Ascending aorta (tissue), 2 donors: ENCODE results near the gene TPX2. TPM values are rescaled to one million over a fixed set of nuclear protein-coding genes. Genes with fewer than 3 reads are reported as not detected.
"Not testable (repeated sequence)": the region's sequence is repeated elsewhere in the genome, so short reads cannot be mapped to it uniquely, and the experiment has no call there.

Experiments
- DNase-seq, 2 donors: peaks; one replicate each; pipeline ENCODE4 v3.0.0-alpha.2; 2019; ENCODE audit warnings: low spot score in 2 of 2
- H3K27ac ChIP-seq, 2 donors: fragments of 200-600 bp; sonication (generic); one replicate each; pipeline ENCODE4 v1.5.1; 2016 to 2017; ENCODE audit warnings: mild to moderate bottlenecking in 1 of 2
- H3K27me3 ChIP-seq: fragments of 200-600 bp; sonication (generic); one replicate; pipeline ENCODE4 v1.5.1; 2017
- H3K36me3 ChIP-seq, 2 donors: fragments of 200-600 bp; sonication (generic); one replicate each; pipeline ENCODE4 v1.5.1; 2016
- H3K4me1 ChIP-seq, 2 donors: fragments of 200-600 bp; sonication (generic); one replicate each; pipeline ENCODE4 v1.5.1; 2016 to 2017; ENCODE audit warnings: mild to moderate bottlenecking in 1 of 2
- H3K4me3 ChIP-seq, 2 donors: fragments of 200-600 bp; sonication (generic); one replicate each; pipeline ENCODE4 v1.5.1; 2016 to 2017; ENCODE audit warnings: mild to moderate bottlenecking in 1 of 2
- H3K9me3 ChIP-seq, 2 donors: fragments of 200-600 bp; sonication (generic); one replicate each; pipeline ENCODE4 v1.5.1; 2016
- intact Hi-C: fragments of 100-400 bp; cut with DNase I; formaldehyde crosslinking; loops from one replicate; pipeline ENCODE4 v1.15.1; 2023
- total RNA-seq: library from RNA; depleted of rRNA; stranded (reverse); fragments of >200 nt; gene quantifications from one replicate; pipeline ENCODE4 v1.1.0, GENCODE V29; 2016
- TF ChIP-seq, protein P1 (sequence below), 3 experiments: fragments of 200-600 bp in 2 of 3; fragments of 450-650 bp in 1 of 3; sonication (generic) in 2 of 3; IDR thresholded peaks; one replicate each; pipeline ENCODE4 v1.5.1; 2016 to 2019; ENCODE audit warnings: antibody characterized with exemption in 3 of 3, mild to moderate bottlenecking in 1 of 3, moderate library complexity in 1 of 3

Gene TPX2
- total RNA-seq, 1 donor from 2014 or later: not detected

DNA sequence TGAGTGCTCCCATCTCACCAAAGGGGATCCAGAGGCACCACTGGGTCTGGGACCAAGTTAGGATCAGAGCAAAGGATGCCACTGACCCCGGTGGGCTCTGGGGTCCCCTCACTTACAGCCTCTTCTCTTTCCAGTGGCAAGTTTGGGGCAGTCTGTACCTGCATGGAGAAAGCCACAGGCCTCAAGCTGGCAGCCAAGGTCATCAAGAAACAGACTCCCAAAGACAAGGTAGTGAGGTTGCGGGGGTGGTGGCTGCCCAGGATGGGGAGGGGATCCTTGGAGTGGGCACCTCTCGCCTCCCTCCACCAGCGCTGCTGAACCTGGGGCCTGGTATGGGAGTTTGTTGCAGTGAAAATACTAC lies 85.0 kb downstream of the TPX2 start:
- DNase-seq: no peak
- Histone ChIP-seq H3K27me3 (no peaks in the 10 kb centered on the region), H3K4me3 (no peak overlapping the region), H3K36me3 (no peaks in the 10 kb centered on the region), H3K4me1 (peaks cover 9 to 25% of the 10 kb centered on the region in 2 donors), H3K27ac (peak overlapping the region; percentile 28 to 79), H3K9me3 (no peaks in the 10 kb centered on the region)
- TF ChIP-seq, protein P1, sequence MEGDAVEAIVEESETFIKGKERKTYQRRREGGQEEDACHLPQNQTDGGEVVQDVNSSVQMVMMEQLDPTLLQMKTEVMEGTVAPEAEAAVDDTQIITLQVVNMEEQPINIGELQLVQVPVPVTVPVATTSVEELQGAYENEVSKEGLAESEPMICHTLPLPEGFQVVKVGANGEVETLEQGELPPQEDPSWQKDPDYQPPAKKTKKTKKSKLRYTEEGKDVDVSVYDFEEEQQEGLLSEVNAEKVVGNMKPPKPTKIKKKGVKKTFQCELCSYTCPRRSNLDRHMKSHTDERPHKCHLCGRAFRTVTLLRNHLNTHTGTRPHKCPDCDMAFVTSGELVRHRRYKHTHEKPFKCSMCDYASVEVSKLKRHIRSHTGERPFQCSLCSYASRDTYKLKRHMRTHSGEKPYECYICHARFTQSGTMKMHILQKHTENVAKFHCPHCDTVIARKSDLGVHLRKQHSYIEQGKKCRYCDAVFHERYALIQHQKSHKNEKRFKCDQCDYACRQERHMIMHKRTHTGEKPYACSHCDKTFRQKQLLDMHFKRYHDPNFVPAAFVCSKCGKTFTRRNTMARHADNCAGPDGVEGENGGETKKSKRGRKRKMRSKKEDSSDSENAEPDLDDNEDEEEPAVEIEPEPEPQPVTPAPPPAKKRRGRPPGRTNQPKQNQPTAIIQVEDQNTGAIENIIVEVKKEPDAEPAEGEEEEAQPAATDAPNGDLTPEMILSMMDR (IDR thresholded peaks at IDR 0.05): no peak
- intact Hi-C loops: loop anchor here (10.0 kb wide), 1 partner anchor 381 kb away; the partner anchor contains the start of genes PLAGL2 and POFUT1

DNA sequence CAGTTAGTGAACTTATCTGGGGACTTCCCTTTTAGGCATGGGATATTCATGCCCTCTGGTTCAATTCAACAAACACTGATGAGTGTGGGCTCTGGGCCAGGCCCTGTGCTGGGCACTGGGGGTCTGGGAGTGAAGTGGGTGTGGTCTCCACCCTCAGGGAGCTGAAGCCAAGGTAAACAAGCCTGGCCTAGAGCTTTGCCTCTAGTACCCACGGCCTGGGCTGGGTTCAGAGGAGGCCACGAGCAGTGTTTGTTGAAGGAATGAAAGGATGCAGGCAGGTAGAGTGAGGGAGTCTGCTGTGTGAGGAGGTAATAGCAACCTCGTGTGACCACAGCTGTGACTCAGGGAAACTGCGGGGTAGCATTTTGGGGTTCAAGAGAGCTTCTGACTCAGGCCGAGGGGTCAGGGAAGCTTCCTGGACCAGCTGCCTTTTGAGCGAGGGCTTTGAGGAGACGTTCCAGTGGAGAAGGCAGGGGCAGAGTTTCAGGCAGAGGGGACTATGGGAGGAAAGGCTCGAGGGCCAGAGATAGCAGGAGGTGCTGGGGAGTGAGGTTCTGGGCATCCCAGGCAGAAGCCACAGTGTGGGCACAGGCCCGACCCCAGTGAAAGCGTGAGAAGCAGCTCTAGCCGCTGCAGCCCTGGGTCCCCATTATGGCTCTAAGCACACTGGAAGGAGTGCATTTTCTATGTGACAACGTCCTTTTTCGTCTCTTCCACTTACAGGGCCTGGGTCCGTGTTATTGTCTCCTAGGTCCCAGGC lies 85.6 kb downstream of the TPX2 start:
- DNase-seq: no peak
- intact Hi-C loops: loop anchor here (10.0 kb wide), 1 partner anchor 380 kb away; the partner anchor contains the start of genes PLAGL2 and POFUT1
- Histone ChIP-seq H3K9me3 (no peaks in the 10 kb centered on the region), H3K4me3 (no peak overlapping the region), H3K27ac (peak overlapping the region; percentile 28 to 79), H3K27me3 (no peaks in the 10 kb centered on the region), H3K36me3 (no peaks in the 10 kb centered on the region), H3K4me1 (peaks cover 5 to 23% of the 10 kb centered on the region in 2 donors)
- TF ChIP-seq, protein P1 (IDR thresholded peaks at IDR 0.05): no peak

DNA sequence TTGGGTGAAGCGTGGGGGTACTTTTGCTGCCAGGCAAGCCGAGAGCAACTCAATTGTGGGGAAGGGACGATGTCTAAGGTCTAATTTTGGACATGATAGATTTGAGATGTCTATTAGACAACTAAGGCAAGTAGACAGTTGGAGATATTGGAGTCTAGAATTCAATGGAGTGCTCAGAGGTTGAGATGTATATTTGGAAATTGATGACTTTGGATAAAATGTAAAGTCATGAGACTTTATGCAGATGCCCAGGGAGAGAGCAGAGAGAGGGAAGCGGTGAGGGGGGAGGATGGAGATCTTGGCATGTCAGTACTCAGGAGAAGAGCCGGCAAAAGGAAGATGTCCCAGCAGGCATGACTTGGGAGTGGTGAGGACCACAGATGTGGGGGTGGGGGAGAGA lies 87.0 kb downstream of the TPX2 start:
- Histone ChIP-seq H3K4me1 (peaks cover 5 to 21% of the 10 kb centered on the region in 2 donors), H3K9me3 (no peaks in the 10 kb centered on the region), H3K27me3 (no peaks in the 10 kb centered on the region), H3K4me3 (no peak overlapping the region), H3K36me3 (no peaks in the 10 kb centered on the region), H3K27ac (no peak overlapping the region)
- no peak for DNase-seq
- intact Hi-C loops: loop anchor here (10.0 kb wide), 1 partner anchor 379 kb away; the partner anchor contains the start of genes PLAGL2 and POFUT1
- TF ChIP-seq, protein P1 (IDR thresholded peaks at IDR 0.05): no peak

DNA sequence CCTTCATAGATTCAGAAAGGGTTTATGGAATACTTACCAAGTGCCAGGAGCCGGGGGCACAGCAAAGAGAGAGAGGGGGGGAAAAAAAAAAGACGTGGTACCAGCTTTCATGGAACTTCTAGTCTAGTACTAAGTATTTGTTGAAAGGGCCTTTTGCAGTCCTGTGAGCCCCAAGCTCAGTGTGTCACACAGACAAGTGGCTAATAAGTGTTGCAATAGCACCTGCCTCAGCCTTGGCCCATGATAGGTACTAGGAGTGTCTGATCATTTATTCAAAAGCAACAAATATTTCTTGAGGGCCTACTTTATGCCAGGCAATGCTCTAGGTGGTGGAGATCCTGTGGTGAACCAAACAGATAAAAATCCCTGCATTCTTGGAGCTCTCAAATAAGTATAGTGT lies 88.0 kb downstream of the TPX2 start:
- H3K27me3 ChIP-seq: no peaks in the 10 kb centered on the region
- H3K36me3 ChIP-seq: no peaks in the 10 kb centered on the region
- no peak overlapping the region for H3K4me3 ChIP-seq
- intact Hi-C loops: loop anchor here (10.0 kb wide), 1 partner anchor 378 kb away; the partner anchor contains the start of genes PLAGL2 and POFUT1
- H3K27ac ChIP-seq: no peak overlapping the region
- H3K9me3 ChIP-seq: no peaks in the 10 kb centered on the region
- H3K4me1 ChIP-seq: peaks cover 5 to 15% of the 10 kb centered on the region in 2 donors
- no peak for DNase-seq
- TF ChIP-seq, protein P1 (IDR thresholded peaks at IDR 0.05): no peak

DNA sequence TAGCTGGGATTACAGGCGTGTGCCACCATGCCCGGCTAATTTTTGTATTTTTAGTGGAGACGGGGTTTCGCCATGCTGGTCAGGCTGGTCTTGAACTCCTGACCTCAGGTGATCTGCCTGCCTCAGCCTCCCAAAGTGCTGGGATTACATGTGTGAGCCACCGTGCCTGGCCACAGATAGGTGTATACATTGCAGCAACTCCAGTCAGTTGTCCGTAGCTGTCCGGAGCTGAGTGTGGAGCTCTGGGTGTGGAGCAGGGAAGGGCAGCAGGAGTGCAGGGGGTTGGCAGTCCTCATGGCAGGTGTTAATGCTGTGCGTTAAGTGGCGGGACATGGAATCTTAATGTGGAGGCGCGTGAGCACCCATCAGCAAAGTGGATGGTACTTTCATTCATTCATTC lies 88.9 kb downstream of the TPX2 start:
- not testable (repeated sequence) for H3K27ac ChIP-seq, H3K4me3 ChIP-seq, H3K9me3 ChIP-seq, H3K27me3 ChIP-seq, DNase-seq, H3K4me1 ChIP-seq, H3K36me3 ChIP-seq
- intact Hi-C loops: loop anchor here (10.0 kb wide), 1 partner anchor 377 kb away; the partner anchor contains the start of genes PLAGL2 and POFUT1

DNA sequence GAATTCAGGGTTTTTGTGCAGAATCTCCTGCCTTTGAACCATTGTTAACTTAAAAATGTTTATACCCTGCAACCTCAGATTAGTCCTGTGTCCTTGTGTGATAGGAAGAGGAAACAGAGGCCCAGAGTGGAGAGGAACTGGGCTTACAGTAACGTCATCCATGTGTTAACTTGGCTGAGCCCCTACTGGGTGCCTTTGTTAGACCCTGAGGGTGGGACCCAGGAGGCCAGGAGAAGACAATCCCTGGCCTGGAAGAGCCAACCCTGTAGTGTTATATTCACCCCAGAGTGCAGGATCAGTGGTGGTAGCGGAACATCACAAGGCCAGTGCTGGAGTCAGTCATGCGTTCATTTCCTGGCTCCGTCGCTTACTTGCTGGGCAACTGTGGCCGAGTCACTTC lies 90.6 kb downstream of the TPX2 start:
- Histone ChIP-seq H3K9me3 (no peaks in the 10 kb centered on the region), H3K4me3 (no peak overlapping the region), H3K36me3 (no peaks in the 10 kb centered on the region), H3K27ac (no peak overlapping the region), H3K4me1 (no peaks in the 10 kb centered on the region), H3K27me3 (no peaks in the 10 kb centered on the region)
- DNase-seq: no peak
- TF ChIP-seq, protein P1 (IDR thresholded peaks at IDR 0.05): no peak
- intact Hi-C loops: loop anchor here (10.0 kb wide), 1 partner anchor 375 kb away; the partner anchor contains the start of genes PLAGL2 and POFUT1
